Mononuclear cell (primary cell): ENCODE data around the gene ARMC5. TPM values are rescaled to one million over a fixed set of nuclear protein-coding genes. Genes with fewer than 3 reads are reported as not detected.

Experiments
- H3K27me3 ChIP-seq: 2 replicates; pipeline ENCODE4 v1.6.0; 2011; ENCODE audit warnings: low read length, control low read depth; ENCODE audit not compliant: insufficient read depth
- H3K4me1 ChIP-seq: 2 replicates; pipeline ENCODE4 v1.5.1; 2011; ENCODE audit warnings: mild to moderate bottlenecking, low read length, control low read depth; ENCODE audit not compliant: insufficient read depth
- H3K4me3 ChIP-seq: 2 replicates; pipeline ENCODE4 v1.5.1; 2011; ENCODE audit warnings: mild to moderate bottlenecking, low read length, moderate library complexity
- H3K9me3 ChIP-seq: 2 replicates; pipeline ENCODE4 v1.5.1; 2011; ENCODE audit warnings: low read depth, mild to moderate bottlenecking, control low read depth, low read length
- total RNA-seq: library from RNA; depleted of rRNA; stranded (reverse); fragments of >200 nt; gene quantifications from one replicate; pipeline ENCODE4 v1.2.3, GENCODE V29; 2012

ARMC5 gene
- total RNA-seq, 1 donor, result 9.2 TPM

DNA sequence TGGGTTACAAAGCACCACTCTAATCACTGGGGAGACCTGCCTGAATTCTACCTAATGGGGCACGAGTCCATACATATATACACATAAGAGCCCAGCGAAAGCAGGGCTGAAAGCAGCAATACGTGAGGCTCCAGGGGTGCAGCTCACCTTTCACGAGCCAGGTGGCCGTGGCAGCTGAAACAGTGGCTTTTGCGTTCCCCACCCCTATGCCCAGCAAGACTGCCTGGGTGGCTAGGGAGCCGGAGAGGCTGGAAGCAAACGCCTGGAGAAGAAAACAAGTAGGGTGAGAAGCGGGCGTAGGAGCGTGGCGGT is 48.3 kb downstream of the ARMC5 start:
- H3K27me3 ChIP-seq, result no peaks in the 10 kb centered on the region
- peaks cover 37% of the 10 kb centered on the region for H3K4me1 ChIP-seq
- peak overlapping the region; percentile 84 for H3K4me3 ChIP-seq
- no peaks in the 10 kb centered on the region for H3K9me3 ChIP-seq

DNA sequence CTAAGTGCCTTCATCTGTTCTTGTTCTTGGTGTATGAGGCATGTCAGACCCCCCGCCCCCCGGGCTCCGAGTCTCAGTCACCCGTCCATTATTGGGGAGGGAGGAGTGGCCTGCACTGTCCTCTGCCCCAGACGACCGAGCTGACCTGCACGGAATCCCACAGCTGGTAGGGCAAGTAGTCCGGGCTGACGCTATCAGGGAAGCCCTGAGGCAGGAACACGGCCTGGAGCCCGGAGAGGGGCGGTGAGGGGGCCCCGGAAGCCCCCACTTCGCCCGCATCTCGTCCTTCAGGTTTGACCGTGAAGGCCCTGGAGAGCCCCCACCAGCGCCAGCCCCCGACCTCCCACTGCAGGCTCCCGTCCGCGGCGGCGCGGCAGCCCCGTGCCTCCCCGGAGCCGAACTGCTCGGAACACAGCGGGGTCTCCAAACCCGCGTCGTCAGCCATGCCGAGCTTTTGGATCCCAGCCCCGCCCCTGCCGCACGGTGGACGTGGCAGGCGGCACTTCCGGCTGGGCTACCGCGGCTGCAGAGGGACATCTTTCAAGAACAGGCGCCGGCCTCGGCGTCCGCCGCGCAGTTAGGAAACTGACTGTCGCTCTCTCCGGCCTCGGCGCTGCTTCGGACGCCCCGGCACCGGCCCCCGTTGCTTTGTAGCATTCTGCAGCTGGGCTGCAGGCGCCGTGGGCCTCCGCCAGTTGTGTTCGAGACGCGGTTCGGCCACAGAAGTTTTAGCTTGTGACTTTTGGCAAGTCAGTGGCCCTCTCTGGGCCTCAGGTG is 48.8 kb downstream of the ARMC5 start, which contains the start of gene RUSF1:
TSS of gene RUSF1 (minus strand) at position 463 of the 777 bp plus-strand sequence. CDS start at position 445, 18 bp downstream.
- Histone ChIP-seq H3K27me3 (no peaks in the 10 kb centered on the region), H3K4me1 (peaks cover 37% of the 10 kb centered on the region), H3K9me3 (no peaks in the 10 kb centered on the region), H3K4me3 (peak within 1 kb of the TSS; percentile 84)

DNA sequence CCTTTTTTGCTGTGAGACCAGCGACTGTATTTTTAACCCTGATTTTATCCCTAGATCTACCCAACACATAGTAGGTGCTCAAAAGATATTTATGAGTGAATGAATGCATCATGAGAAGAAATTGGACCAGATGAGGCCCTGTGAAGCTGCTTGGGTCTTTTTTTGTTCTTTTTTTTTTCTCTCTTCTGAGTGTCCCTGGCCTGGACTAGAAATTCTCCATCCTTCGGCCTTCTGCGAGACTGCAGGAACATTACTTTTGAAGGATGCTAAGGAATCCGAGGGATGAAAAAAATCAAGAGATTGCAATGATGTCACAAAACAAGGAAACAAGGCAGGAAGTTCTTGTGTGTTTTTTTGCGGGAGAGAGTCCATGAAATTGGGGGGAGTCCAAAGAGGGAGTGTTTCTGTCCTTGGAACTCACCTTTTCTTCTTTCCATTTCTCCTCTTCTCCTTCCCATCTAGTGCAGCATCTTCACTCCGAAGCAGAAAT is 49.5 kb downstream of the ARMC5 start:
- peaks cover 37% of the 10 kb centered on the region for H3K4me1 ChIP-seq
- H3K4me3 ChIP-seq, result peak overlapping the region; percentile 84
- H3K27me3 ChIP-seq, result no peaks in the 10 kb centered on the region
- H3K9me3 ChIP-seq, result no peaks in the 10 kb centered on the region

DNA sequence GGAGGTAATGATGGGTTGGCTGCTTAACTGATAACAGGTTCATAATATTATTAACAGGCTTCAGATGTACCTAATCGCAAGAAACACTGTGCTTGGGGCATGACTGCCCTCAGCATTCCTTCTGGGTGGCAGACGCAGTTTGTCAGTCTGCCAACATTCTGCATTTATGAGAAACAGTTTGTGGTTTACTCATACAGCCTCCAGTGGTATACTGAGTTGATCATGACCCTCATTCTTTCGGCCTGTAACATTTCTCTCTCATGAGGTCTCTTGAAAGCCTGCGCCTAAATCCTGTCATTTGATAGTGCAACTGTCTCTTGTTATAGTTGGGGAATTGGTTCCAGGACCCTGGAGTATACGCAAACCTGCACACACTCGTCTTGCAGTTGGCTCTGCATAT is 53.8 kb downstream of the ARMC5 start:
- peaks cover 4% of the 10 kb centered on the region for H3K27me3 ChIP-seq
- H3K4me3 ChIP-seq, result no peak overlapping the region
- H3K9me3 ChIP-seq, result no peaks in the 10 kb centered on the region
- H3K4me1 ChIP-seq, result peaks cover 12% of the 10 kb centered on the region

DNA sequence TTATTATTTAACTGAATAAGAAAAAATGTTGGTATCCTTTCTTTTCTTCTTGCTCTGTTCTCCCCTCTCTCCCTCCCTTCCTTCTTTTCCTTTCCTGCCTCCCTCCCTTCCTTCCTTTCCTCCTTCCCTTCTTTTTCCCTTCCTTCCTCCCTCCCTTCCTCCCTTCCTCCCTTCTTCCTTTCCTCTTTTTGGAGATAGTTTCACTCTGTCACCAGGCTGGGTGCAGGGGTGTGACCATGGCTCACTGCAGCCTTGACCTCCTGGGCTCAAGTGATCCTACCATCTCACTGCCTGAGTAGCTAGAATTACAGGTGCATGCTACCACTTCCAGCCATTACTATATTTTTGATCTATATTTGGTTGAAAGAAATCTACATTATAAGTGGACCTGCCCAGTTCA is 54.6 kb downstream of the ARMC5 start:
- Histone ChIP-seq H3K27me3 (peaks cover 4% of the 10 kb centered on the region), H3K4me1 (peaks cover 8% of the 10 kb centered on the region), H3K9me3 (no peaks in the 10 kb centered on the region)

More for the DNA sequence above, 54.6 kb downstream of the ARMC5 start:
- no peak overlapping the region for H3K4me3 ChIP-seq

Other genes starting within 250 kb of the ARMC5 start
- gene TRIM72, start 245.4 kb upstream of the ARMC5 start, total RNA-seq, result 0.10 TPM
- not detected for gene PYDC1, start 242.4 kb upstream of the ARMC5 start, total RNA-seq
- 127 TPM for gene ITGAM, start 199.5 kb upstream of the ARMC5 start, total RNA-seq
- 190 TPM for gene ITGAX, start 104.3 kb upstream of the ARMC5 start, total RNA-seq
- gene ITGAD, start 66.2 kb upstream of the ARMC5 start, total RNA-seq, result under 0.01 TPM
- not detected for gene COX6A2, start 31.1 kb upstream of the ARMC5 start, total RNA-seq
- not detected for gene ZNF843, start 16.7 kb upstream of the ARMC5 start, total RNA-seq
- gene TGFB1I1, start 12.7 kb downstream of the ARMC5 start, total RNA-seq, result 1.4 TPM
- 0.42 TPM for gene SLC5A2, start 23.6 kb downstream of the ARMC5 start, total RNA-seq
- 25.0 TPM for gene RUSF1, start 48.9 kb downstream of the ARMC5 start, total RNA-seq
- 0.52 TPM for gene AHSP, start 68.4 kb downstream of the ARMC5 start, total RNA-seq